ENCODE data around the gene LGI4.
A peak's percentile ranks its signal among the peaks of the same experiment; 100 is the strongest.
"Not testable (repeated sequence)": the region's sequence is repeated elsewhere in the genome, so short reads cannot be mapped to it uniquely, and the experiment has no call there.

Gene LGI4

GRCh38 chr19:35141837-35142605 lies 7.2 kb upstream of the LGI4 start:
- DNase-seq (ENCODE audit: low read depth in 3 of 3): no peak

DNA sequence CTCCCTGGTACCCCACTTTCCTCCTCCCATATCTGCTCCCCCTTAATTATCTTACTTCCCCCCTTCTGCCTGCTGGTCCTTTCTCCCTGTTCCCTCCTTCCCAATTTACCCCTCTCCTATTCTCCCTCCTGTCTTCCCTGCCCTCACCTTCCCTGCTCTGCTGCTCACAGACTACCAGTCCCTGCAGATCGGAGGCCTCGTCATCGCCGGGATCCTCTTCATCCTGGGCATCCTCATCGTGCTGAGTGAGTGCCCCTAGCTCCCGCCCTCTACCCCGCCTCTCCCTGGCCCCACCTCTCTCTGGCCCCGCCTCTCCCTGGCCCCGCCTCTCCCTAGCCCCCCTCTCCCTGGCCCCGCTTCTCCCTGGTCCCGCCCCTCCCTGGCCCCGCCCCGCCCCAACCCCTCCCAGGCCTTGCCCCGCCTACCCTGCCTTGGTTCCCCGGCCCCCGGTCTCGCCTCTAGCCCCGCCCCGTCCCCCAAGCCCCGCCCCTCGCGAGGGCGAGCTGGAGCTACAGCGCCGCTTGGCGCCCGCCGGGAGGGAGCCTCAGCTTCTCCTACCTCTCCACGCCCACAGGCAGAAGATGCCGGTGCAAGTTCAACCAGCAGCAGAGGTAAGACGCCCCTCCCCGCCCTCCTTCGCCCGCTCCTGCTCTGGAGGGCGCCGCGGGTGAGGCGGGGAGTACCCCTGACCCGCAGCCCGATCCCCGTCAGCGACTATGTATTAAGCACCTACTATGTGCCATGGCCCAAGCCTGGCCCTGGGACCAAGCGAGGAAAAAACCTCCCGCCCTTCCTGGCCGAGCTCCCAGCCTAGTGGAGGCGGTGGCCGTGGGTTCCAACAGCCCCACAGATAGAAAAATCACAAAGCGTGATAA lies 6.3 kb upstream of the LGI4 start:
- peak; percentile 91 to 99 (median 94) for DNase-seq (ENCODE audit: low read depth in 3 of 3)

GRCh38 chr19:35140207-35140961 lies 5.5 kb upstream of the LGI4 start:
- DNase-seq (ENCODE audit: low read depth in 3 of 3): no peak

GRCh38 chr19:35138305-35138892 lies 3.5 kb upstream of the LGI4 start, which contains the start of gene FXYD1:
FXYD1 (plus strand) TSS chr19:35138824; CDS start chr19:35140080, 1,256 bp downstream.
- DNase-seq (ENCODE audit: low read depth in 3 of 3): no peak

GRCh38 chr19:35136977-35137702 lies 2.3 kb upstream of the LGI4 start:
- DNase-seq (ENCODE audit: low read depth in 3 of 3): no peak

DNA sequence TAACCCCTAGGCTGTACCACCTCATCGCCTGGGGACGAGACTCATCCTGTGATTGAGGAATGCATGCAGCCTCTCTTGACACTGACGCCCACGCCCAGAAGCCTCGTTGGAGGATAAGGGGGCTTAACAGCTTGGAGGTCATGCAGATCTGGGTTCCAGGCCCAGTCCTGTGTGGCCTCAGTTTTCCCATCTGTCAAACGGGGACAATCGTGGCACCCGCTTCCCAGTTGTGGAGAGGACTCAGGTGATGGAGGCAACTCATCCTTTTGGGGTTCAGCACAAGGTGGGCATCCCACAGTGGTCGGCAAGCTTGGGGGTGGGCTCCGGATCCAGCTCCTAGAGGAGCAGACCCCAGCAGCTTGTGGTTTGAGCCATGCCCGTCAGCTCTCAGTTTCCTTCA lies 1.4 kb upstream of the LGI4 start:
- DNase-seq (ENCODE audit: low read depth in 3 of 3): no peak

DNA sequence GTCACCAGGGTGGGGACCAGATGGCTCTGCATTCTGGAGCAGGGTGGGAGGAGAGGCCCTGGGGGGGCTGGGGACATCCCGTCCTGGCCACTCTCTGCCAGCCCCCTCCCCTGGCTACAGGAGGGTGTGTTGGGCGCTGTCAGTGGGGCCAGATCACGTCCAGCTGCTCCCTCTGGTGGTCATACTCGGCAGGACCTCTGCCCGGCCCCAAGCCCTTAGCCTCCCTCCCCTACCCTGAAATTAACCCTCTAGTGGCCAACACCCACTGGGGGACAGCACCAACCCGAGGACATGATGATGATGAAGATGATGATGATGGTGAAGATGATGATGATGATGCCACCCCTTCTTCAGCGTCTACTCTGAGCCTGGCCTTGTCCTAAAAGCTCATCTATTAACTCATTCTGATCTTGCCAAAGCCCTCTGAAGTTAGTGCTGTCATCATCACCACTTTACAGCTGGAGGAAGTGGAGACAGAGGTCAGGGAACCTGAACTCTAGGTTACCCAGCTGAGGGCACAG lies 590 bp upstream of the LGI4 start:
- peak; percentile 39 to 67 (median 51) for DNase-seq (ENCODE audit: low read depth in 3 of 3)

DNA sequence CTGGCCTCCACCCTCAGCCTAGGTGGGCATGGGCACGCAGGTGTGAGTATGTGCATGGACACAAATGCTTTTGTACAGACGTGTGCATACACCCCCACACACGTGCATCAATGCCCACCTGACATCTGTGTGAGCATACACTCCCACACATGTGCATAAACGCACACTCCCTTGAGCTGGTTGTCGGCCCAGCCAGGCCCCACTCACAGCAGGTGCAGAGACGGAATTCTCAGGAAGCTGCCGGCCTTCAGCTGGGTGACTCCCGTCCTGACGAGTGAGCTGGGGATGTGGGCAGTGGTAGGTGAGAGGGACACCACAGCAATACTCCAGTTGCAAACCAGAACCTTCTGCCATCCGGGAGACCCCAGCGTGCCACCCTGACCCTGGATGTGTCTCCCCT lies 1.0 kb downstream of the LGI4 start:
- DNase-seq (ENCODE audit: low read depth in 3 of 3): no peak

DNA sequence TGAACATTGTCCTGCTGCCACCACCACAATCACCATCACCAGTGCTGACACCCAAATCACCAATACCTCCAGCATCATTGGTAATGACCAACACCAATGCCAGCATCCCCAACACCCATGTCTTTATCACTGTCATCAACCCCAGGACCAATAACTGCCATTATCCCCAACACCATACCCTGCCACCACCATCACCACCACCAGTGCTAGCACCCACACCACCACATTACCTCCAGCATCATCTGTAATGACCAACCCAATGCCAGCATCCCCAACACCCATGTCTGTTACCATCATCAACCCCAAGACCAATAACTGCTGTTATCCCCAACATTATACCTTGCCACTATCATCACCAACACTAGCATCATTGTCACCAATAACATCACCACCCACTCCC lies 2.6 kb downstream of the LGI4 start:
- DNase-seq (ENCODE audit: low read depth in 3 of 3): no peak

DNA sequence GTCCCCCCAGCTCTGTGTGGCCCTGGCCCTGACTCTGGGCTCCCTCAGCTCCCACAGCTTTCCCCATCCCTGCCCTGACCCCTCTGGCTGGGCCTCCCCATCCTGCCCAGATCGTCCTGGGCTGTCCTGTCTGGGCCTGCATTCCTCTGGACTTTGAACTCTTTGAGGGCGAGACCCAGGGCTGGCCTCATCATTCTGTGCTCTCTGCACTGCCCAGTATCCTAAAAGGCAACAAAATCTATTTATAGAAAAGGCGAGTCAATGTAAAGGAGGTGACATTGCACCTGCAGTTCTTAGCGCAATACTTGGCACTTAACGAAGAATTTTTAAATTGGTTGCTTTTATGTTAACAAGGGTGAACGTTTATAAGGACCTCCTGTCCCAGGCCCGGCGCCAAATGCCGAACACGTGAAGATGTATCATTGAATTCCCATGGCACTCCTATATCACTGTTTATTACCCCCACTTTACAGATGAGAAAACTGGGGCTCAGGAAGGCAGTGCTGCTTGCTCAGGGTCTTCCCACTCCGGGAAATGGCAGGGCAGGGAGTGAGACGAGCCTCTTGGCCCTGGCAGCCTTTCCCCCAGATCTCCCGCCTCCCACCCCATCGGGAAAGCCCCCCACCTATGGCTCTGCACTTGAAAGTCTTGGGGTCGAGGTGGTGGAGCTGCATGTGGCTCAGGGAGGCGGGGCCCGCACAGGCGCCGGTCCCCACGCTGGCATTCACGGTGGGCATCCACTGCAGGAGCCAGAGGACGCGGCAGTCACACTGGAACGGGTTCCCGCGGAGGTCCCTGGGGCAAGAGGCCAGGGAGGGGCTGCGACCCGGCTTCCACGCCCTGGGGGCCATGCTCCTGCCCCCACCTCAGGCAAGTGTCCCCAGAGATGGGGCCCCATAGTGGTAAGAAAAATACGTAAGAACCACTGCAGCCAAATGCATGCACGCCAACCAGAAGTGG lies 3.8 kb downstream of the LGI4 start:
- no peak for DNase-seq (ENCODE audit: low read depth in 3 of 3)

GRCh38 chr19:35129724-35130274 lies 5.1 kb downstream of the LGI4 start:
- DNase-seq (ENCODE audit: low read depth in 3 of 3): not testable (repeated sequence)

DNA sequence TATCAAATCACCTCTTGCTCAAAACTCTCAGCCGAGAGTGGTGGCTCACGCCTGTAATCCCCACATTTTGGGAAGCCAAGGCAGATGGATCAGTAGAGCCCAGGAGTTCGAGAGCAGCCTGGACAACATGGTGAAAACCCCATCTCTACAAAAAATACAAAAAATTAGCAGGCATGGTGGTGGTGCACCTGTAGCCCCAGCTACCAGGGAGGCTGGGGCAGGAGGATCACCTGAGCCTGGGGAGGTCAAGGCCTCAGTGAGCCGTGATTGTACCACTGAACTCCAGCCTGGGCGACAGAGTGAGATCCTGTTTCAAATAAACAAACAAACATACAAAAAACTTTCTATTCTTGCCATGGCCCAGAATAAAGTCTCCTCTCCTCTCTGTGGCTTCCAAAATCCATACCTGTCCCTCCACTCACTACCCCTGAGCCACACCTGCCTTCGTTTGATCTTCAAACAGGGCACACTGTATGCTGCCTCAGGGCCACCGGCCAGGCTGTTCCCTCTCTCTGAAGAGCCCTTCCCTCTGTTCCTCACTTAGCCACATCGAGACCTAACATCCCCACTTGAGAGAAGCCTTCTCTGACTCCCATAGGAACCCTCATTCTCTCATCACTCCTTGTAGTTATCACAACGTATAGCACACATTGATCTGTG lies 6.3 kb downstream of the LGI4 start:
- DNase-seq (ENCODE audit: low read depth in 3 of 3): no peak

GRCh38 chr19:35127871-35128270 lies 7.0 kb downstream of the LGI4 start:
- DNase-seq (ENCODE audit: low read depth in 3 of 3): no peak

- DNase-seq (ENCODE audit: low read depth in 3 of 3): no peak
Measured at GRCh38 chr19:35126624-35126959, 8.3 kb downstream of the LGI4 start.

- DNase-seq (ENCODE audit: low read depth in 3 of 3): no peak
Measured at GRCh38 chr19:35125749-35126623, 8.9 kb downstream of the LGI4 start.

DNA sequence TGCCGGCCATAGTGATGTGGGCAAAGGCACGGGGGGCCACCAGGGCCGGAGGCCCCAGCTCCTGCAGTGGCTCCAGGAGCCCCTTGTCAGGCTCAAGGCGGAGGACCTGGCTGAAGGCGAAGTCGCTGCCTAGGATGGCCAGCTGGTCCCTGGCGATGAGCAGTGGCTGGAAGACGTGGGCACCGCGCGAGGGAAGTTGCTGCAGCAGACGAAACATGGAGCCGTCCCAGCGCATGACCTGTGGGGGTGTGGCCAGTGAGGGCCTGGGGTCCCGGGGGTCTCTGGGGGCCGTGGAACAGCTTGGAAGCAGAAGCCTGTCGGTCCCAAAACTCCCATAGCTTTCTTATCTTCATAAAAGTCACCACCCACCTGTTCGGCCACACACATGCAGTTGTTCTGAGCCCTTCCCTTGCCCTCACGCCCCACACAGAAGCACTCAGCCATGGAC lies 9.6 kb downstream of the LGI4 start:
- no peak for DNase-seq (ENCODE audit: low read depth in 3 of 3)

DNA sequence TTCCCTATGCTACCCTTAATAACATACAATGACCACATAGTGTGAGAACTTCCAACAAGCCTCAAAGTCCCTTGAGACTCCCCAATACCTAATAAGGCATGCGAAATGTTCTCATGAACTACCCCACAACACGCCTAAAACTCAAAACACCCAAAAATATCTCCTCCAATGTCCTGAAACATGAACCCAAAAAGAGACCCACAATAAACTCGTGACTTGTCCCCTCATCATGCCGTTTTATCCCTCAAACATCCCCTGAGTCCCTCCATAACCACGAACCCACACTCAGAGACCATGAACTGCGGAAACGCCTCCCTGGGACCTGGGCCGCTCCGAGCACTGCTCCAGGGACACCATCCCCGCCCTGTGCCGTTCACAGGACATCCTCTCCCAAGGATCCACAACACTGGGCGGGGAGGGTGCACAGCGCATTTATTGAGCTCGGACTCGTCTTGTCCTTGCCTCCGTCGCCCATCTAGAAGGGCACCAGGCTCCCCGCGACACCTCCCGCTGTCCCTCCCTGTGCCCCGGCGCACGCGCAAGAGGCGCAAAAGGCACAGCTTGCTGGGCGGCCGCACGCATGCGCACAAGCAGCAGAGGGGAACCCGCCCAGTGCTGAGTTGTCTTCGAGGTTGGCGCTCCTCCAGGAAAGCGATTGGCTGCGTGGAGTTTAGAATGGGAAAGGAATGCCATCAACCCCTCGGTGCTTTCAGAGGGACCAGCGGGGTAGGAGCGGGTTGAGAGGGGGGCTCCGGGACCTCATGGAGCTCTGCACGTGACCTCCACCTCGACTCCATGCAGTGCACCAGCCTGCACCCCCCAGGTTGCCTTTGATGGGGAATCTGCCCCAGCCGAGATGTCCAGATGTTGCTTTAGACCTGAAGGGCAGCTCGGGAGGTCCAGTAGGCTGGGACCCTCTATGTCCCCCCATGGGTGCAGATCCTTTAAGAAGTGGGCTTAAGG lies 10.5 kb downstream of the LGI4 start:
- DNase-seq (ENCODE audit: low read depth in 3 of 3): peak; percentile 67 to 88 (median 74)
